AG04449 (cell line): ENCODE data around the gene LIN52.

Source experiments
- CTCF ChIA-PET: fragments of 350-600 bp; formaldehyde crosslinking; extraction: SDS; loops from one replicate; lab custom pipeline; 2021; ENCODE audit warnings: antibody characterized with exemption; lab: Yijun Ruan, JAX
- POLR2A ChIA-PET: fragments of 400-600, 350-600 bp; formaldehyde crosslinking; extraction: SDS; loops from one replicate; lab custom pipeline; 2020; ENCODE audit warnings: antibody characterized with exemption, inconsistent platforms; lab: Yijun Ruan, JAX
- DNase-seq: peaks from one replicate; pipeline ENCODE4 v3.0.0-alpha.2; 2010; ENCODE audit warnings: low read depth, low spot score
- H3K4me3 ChIP-seq: 2 replicates; pipeline ENCODE4 v1.5.1; 2011; ENCODE audit warnings: low read depth, mild to moderate bottlenecking, control low read depth, low read length
- CTCF ChIP-seq: IDR thresholded peaks from one replicate; pipeline ENCODE4 v1.5.1; 2011; ENCODE audit warnings: mild to moderate bottlenecking, moderate library complexity, low read length, control low read depth, inconsistent platforms; ENCODE audit not compliant: insufficient read depth; ENCODE audit errors: missing control alignments

LIN52 gene

GRCh38 chr14:74220991-74221390, 136.2 kb downstream of the LIN52 start:
- ChIA-PET CTCF (interaction anchor here (0.8 to 4.4 kb wide), 6 partner anchors 10 to 36 kb away, joined by 3 to 32 read pairs (median 4); no protein-coding TSS in a partner anchor), POLR2A (no interaction called here)
- DNase-seq, result no peak
- no peak for TF ChIP-seq CTCF
- no peak overlapping the region for H3K4me3 ChIP-seq

- POLR2A ChIA-PET, result no interaction called here
These were observed 137.0 kb downstream of the LIN52 start for GRCh38 chr14:74221741-74222140.

GRCh38 chr14:74223016-74223415, 138.3 kb downstream of the LIN52 start:
- no peak for DNase-seq
- POLR2A ChIA-PET, result no interaction called here
- H3K4me3 ChIP-seq, result no peak overlapping the region
- CTCF ChIA-PET, result interaction anchor here (0.9 kb wide), 1 partner anchor 34 kb away, joined by 3 read pairs; no protein-coding TSS in a partner anchor
- TF ChIP-seq CTCF, result no peak

More at GRCh38 chr14:74221741-74222140, 137.0 kb downstream of the LIN52 start:
- CTCF ChIA-PET, result interaction anchor here (0.8 to 4.4 kb wide), 5 partner anchors 9 to 35 kb away, joined by 3 to 32 read pairs (median 4); no protein-coding TSS in a partner anchor
- DNase-seq, result no peak
- H3K4me3 ChIP-seq, result no peak overlapping the region
- no peak for TF ChIP-seq CTCF

GRCh38 chr14:74231784-74232183, 147.0 kb downstream of the LIN52 start:
- DNase-seq, result no peak
- no peak overlapping the region for H3K4me3 ChIP-seq
- CTCF ChIA-PET, result interaction anchor here (0.7 to 6.0 kb wide), 4 partner anchors 12 to 22 kb away, joined by 4 to 32 read pairs (median 10); no protein-coding TSS in a partner anchor
- no peak for TF ChIP-seq CTCF
- POLR2A ChIA-PET, result no interaction called here

GRCh38 chr14:74235017-74235416, 150.3 kb downstream of the LIN52 start:
- CTCF ChIA-PET, result no interaction called here
- H3K4me3 ChIP-seq, result no peak overlapping the region
- POLR2A ChIA-PET, result no interaction called here
- no peak for TF ChIP-seq CTCF
- no peak for DNase-seq

GRCh38 chr14:74237441-74237840, 152.7 kb downstream of the LIN52 start:
- H3K4me3 ChIP-seq, result no peak overlapping the region
- POLR2A ChIA-PET, result no interaction called here
- DNase-seq, result no peak
- CTCF ChIA-PET, result interaction anchor here (1.0 to 2.3 kb wide), 6 partner anchors 12 to 126 kb away, joined by 4 to 10 read pairs (median 5); no protein-coding TSS in a partner anchor
- no peak for TF ChIP-seq CTCF
